Measurements from ENCODE around the gene RAD23A. TPM values are rescaled to one million over a fixed set of nuclear protein-coding genes. Genes with fewer than 3 reads are reported as not detected.

RAD23A gene
- total and polyA plus RNA-seq, 9 of the 15 experiments (the other 6 are each of a cell fraction or from before 2014, with no cell fraction given), result 9.5 to 181 (median 101) TPM

- peak; percentile 80 for TF ChIP-seq E2F5 (CRISPR knock-in tag; IDR thresholded peaks at IDR 0.05)
- TF ChIP-seq HNRNPL (IDR thresholded peaks at IDR 0.05; ENCODE audit: low read depth, low read length), result no peak
- peak; percentile 89 for TF ChIP-seq ELF2 (CRISPR knock-in tag; IDR thresholded peaks at IDR 0.05)
- peak; percentile 79 for TF ChIP-seq TAF9B (IDR thresholded peaks at IDR 0.05; ENCODE audit: partially characterized antibody)
- TF ChIP-seq KDM4B (IDR thresholded peaks at IDR 0.05; ENCODE audit: borderline replicate concordance in 2 of 2, low read depth in 1 of 2), result peak in 1 of 2 experiments; percentile 72; a peak in 2 of 4 replicates
- TF ChIP-seq, protein P1, sequence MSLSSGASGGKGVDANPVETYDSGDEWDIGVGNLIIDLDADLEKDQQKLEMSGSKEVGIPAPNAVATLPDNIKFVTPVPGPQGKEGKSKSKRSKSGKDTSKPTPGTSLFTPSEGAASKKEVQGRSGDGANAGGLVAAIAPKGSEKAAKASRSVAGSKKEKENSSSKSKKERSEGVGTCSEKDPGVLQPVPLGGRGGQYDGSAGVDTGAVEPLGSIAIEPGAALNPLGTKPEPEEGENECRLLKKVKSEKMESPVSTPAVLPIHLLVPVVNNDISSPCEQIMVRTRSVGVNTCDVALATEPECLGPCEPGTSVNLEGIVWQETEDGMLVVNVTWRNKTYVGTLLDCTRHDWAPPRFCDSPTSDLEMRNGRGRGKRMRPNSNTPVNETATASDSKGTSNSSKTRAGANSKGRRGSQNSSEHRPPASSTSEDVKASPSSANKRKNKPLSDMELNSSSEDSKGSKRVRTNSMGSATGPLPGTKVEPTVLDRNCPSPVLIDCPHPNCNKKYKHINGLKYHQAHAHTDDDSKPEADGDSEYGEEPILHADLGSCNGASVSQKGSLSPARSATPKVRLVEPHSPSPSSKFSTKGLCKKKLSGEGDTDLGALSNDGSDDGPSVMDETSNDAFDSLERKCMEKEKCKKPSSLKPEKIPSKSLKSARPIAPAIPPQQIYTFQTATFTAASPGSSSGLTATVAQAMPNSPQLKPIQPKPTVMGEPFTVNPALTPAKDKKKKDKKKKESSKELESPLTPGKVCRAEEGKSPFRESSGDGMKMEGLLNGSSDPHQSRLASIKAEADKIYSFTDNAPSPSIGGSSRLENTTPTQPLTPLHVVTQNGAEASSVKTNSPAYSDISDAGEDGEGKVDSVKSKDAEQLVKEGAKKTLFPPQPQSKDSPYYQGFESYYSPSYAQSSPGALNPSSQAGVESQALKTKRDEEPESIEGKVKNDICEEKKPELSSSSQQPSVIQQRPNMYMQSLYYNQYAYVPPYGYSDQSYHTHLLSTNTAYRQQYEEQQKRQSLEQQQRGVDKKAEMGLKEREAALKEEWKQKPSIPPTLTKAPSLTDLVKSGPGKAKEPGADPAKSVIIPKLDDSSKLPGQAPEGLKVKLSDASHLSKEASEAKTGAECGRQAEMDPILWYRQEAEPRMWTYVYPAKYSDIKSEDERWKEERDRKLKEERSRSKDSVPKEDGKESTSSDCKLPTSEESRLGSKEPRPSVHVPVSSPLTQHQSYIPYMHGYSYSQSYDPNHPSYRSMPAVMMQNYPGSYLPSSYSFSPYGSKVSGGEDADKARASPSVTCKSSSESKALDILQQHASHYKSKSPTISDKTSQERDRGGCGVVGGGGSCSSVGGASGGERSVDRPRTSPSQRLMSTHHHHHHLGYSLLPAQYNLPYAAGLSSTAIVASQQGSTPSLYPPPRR (CRISPR knock-in tag; IDR thresholded peaks at IDR 0.05; ENCODE audit: borderline replicate concordance), result peak; percentile 75; the same call in 1 of the 2 replicates
- no peak for TF ChIP-seq U2AF2 (optimal IDR thresholded peaks at IDR 0.05; ENCODE audit: low read depth, low read length)
- TF ChIP-seq CREM (IDR thresholded peaks at IDR 0.05; ENCODE audit: low read depth), result peak; percentile 100
- TF ChIP-seq HMG20A (CRISPR knock-in tag; conservative IDR thresholded peaks at IDR 0.05), result no peak
- TF ChIP-seq MAFK (IDR thresholded peaks at IDR 0.05; ENCODE audit: low read length), result no peak
- 0 out of 2 replicates have a peak, but pooled peaks have one; percentile 24 for TF ChIP-seq HOMEZ (CRISPR knock-in tag; IDR thresholded peaks at IDR 0.05)
- peak; percentile 68; the same call in 1 of the 2 replicates for TF ChIP-seq MBD2 (IDR thresholded peaks at IDR 0.05; ENCODE audit: borderline replicate concordance, low read depth)
- peak; percentile 72 for TF ChIP-seq SMAD4 (CRISPR knock-in tag; conservative IDR thresholded peaks at IDR 0.05)
Observed at GRCh38 chr19:12945479-12946091, at the start of gene RAD23A (continued).

Data from K562 (cell line).